ENCODE data around the gene PHETA1.

Gene PHETA1

DNA sequence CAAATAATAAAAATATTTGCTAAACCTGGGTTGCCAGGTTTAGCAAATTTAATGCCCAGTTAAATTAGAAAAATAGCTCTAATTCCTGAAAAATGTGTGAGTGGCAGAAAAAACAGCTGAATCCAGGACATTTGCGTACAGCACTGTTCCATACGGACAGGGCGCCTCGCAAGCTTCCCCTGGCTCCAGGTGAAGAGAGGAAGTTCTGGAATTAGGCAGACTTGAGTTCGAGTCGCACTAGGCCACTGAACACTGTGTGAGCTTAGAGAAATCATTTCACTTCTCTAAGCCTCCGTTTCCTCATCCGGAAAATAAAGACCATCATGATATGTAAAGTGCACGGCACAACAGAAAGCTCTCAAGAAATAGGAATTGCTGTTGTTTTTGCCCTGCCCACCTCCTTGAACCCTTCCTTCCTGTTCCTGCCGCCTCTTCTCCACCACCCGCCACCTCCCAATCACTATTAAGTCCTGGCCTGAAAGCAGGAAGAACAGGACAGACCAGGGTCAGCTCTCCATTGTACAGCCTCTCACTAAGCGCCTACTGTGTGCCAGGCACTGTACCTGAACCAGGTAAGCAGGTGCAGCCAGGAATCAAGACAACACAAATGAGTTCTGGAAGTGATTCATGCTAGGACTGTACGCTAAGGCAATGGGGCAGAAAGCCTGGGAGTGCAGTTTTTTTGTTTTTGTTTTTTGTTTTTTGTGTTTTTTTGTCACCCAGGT lies 763 bp upstream of the PHETA1 start:
- no peak for DNase-seq (ENCODE audit: low read depth in 2 of 2)

DNA sequence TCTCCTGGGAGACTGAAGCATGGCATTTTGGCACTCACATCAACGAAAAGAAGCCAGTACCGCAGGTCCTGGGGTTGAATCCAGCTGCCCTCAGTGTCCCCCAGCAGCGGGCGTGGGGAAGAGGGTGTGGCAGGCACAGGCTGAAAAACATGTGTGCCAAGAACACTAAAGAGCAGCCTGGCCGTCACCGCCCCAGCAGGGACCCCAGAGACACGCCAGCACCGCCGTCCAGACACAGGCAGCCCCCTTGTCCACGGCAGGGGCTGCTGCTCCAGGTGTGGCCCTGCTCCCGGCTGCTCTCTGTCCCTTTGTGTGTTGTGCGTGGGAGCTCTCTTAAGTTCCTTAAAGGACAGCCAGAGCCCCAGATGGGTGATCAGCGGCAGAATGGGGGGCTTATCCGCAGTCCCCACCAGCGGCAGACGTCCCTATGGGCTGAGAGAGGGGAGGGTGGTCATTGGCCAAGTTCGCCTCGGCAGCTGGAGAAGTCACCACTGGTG lies 556 bp downstream of the PHETA1 start:
- no peak for DNase-seq (ENCODE audit: low read depth in 2 of 2)

GRCh38 chr12:111367661-111368221 lies 1.2 kb downstream of the PHETA1 start:
- no peak for DNase-seq (ENCODE audit: low read depth in 2 of 2)

- no peak for DNase-seq (ENCODE audit: low read depth in 2 of 2)
These were observed 2.3 kb downstream of the PHETA1 start for GRCh38 chr12:111366583-111366982.

DNA sequence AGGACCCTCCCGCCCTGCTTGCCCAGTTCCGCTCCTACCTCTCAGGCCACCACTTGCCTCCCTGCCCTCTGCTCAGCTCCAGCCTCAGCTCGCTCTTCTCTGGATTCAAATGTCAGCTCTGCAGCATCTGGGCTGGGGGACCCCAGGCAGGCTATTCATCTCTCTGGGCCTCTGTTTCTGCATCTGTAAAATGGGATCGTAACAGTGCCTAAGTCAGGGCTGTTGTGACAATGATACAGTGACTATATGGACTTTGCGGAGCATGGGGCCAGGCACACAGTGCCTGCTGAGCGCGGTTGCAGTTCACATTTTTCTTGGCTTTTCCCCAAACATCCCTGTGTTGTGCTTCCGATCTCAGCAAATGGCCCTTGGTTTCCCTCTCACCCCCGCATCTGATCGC lies 2.8 kb downstream of the PHETA1 start:
- no peak for DNase-seq (ENCODE audit: low read depth in 2 of 2)

DNA sequence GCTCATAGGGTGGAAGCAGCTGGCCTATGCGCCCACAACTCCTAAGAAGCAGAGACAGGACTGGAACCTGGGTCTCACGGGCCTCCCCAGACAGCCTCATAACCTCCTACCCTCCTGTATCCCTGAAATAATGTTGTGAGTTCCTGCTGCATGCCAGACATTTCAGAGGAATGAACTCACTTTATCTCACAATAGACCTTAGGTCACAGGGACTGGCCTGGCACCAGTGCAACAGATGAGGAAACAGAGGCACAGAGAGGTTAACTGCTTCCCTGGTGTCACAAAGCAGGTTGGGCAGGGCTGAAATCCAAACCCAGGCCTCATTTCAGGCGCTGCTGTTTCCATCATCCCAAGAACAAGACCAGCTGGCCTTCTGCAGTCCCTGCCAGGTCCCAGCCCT lies 5.3 kb downstream of the PHETA1 start:
- no peak for DNase-seq (ENCODE audit: low read depth in 2 of 2)

GRCh38 chr12:111362687-111363475 lies 6.0 kb downstream of the PHETA1 start:
- DNase-seq (ENCODE audit: low read depth in 2 of 2): no peak

GRCh38 chr12:111361717-111362576 lies 6.9 kb downstream of the PHETA1 start:
- no peak for DNase-seq (ENCODE audit: low read depth in 2 of 2)

DNA sequence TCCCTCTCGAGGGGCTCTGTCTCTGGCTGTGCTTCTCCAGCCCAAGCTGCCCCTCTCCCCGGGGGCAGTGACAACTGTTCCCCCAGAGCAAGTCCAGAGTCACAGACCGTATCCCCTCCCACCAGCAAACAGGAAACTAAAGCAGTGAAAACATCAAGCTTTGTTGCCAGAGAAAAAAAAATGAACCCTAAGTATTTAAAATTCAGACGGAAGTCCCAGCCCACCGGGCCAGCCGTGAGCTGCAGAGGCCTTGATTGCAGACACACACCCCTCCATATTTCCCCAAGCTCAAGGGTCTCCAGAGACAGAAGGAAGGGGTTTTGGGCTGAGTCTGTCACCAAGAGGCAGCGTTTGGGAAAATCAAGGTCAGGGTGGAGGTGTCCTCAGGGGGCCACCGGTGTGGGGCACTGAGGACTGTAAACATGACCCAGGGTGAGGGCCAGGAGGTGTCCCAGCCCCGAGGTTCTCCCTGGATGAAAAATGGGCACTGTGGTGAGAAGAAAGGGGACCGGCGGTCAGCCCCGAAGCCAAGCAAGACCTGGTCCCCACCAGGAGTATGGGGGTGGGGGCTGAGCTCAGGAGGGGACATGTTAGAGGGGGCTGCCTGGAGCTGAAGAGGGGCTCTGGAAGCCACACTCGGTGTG lies 7.7 kb downstream of the PHETA1 start:
- DNase-seq (ENCODE audit: low read depth in 2 of 2): no peak

DNA sequence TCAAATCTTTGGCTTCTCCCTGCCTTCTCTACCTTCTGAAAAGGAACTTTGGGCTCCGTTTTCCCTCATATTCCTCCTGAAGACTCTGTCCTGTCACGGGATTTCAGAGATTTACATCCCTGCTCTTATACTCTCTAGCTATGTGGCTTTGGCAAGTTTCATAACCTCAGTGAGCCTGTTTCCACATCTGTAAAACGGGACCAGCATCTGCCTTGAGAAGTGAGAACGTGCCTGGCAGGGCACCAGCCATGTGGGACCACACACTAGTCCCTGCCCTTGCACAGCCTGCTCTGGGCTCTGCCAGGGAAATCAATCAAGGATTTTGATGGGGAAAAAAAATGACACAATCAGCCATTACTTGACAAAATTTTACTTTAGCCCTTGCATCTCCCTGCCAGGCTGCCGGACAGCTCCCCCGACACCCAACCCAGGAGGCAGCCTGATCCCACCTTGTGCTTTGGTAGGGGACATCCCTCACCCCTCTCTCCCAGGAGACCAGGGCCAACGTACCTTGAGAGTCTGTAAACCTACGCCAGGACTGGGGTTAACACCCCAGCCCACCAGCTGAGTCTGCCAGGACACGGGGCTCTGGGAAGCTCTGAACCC lies 8.5 kb downstream of the PHETA1 start:
- DNase-seq (ENCODE audit: low read depth in 2 of 2): no peak

GRCh38 chr12:111359914-111360276 lies 9.0 kb downstream of the PHETA1 start:
- no peak for DNase-seq (ENCODE audit: low read depth in 2 of 2)

- peak; percentile 46 to 51 for DNase-seq (ENCODE audit: low read depth in 2 of 2)
These were observed 9.5 kb downstream of the PHETA1 start for GRCh38 chr12:111359231-111359913.

GRCh38 chr12:111355201-111355925 lies 13.5 kb downstream of the PHETA1 start:
- DNase-seq (ENCODE audit: low read depth in 2 of 2): no peak

DNA sequence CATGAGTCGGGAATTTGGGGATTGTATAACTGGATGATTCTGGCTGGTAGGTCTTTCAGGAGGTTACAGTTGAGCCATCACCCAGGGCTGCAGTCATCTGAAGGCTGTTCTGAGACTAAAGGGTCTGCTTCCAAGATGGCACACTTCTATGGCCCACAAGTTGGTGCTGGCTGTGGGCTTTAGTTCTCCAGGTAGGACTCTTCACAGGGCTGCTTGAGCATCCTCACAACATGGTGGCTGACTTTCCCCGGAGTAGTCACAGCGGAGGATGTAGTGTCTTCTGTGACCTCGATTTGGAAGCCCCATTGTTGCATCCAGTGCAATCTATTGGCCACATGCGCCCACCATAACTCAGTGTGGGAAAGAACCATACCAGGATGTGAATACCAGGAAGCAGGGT lies 14.4 kb downstream of the PHETA1 start:
- no peak for DNase-seq (ENCODE audit: low read depth in 2 of 2)

DNA sequence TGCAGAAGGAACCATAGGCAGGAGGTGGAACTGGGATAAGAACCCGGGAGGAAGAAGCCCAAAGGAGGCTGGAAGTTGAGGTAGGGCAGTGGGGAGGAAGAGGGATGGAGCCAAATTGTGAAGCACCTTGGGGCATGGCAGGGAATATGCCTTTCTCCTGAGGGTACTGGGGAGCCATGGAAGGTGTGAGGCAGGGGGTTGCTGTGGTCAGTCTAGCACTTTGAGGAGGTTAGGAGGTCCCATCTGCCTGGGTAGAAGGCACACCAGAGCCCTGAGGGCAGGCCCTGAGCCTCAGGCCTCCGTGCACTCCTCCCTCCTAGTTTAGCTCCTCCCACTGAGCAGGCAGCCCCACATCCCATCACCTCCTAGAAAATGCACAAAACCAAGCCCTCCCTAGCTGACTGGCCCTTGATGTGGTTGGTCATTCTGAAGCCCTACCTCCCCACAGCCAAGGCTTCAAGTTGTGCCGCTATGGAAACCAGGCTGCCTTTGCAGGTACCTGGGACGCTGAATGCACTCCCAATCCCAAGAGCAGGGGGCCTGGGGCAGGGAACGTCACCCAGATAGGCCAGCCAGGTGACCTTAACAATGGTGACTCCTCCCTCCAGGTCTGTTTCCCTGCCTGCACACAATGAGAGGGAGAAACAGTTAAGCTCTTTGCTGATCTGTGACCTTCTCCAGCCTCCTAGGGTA lies 15.1 kb downstream of the PHETA1 start:
- no peak for DNase-seq (ENCODE audit: low read depth in 2 of 2)

DNA sequence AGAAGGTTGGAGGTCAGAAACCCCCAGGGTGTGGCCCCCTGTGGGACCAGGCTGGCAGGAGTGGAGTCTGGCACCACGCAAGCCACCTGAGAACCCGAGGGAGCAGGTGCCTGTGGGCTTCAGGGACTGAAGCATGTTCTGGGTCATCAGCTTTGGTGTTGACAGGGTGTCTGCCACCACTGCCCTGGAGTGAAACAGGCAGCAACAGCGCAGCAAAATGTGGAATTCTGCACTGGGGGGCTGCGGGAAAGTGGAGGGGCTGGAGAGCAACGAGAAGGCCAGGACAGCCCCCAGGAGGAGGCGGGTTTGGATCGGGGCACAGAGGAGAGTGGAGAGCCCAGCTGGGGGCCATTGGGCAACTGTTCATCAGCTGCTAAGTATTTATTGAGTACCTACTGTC lies 15.9 kb downstream of the PHETA1 start:
- no peak for DNase-seq (ENCODE audit: low read depth in 2 of 2)

GRCh38 chr12:111352296-111352993 lies 16.4 kb downstream of the PHETA1 start:
- no peak for DNase-seq (ENCODE audit: low read depth in 2 of 2)

DNA sequence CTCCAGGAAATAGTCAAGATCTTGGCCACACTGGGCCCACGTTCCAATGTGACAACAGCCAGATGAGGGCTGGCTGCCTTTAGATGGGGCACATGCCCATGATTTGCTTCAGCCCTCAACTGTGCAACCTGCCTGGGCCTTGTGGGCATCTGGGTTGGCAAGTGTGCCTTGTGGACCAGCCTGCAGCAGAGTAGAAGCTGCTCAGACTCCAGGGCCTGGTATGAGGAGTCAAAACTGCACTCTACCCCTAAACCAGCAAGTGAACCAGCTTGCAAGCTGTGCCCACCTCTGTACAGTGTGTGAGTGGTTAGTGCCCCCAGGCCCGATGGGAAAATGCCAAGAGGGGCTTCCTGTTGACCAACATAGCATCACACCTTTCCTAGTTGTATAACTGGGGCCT lies 17.9 kb downstream of the PHETA1 start:
- DNase-seq (ENCODE audit: low read depth in 2 of 2): no peak
